Omental fat pad (tissue), 4 donors: Measurements from ENCODE around the gene PRKCZ. TPM values are rescaled to one million over a fixed set of nuclear protein-coding genes. Genes with fewer than 3 reads are reported as not detected.

Source experiments
- ATAC-seq: fragments of 150-250 bp; one replicate; pipeline ENCODE4 v1.9.1; 2016; ENCODE audit warnings: mild to moderate bottlenecking, moderate library complexity; ENCODE audit not compliant: low FRiP score
- DNase-seq: peaks from one replicate; pipeline ENCODE4 v3.0.0-alpha.2; 2019; ENCODE audit warnings: low spot score
- total RNA-seq, 4 donors: library from RNA; depleted of rRNA; stranded (reverse); fragments of >200 nt; gene quantifications; one replicate each; pipeline ENCODE4 v1.1.0, GENCODE V29; 2016
- TF ChIP-seq, protein P1 (sequence below), 3 donors: fragments of 450-650 bp; IDR thresholded peaks; one replicate each; pipeline ENCODE4 v1.5.1; 2016 to 2017; ENCODE audit warnings: antibody characterized with exemption in 3 of 3, mild to moderate bottlenecking in 3 of 3, moderate library complexity in 2 of 3

PRKCZ gene
- total RNA-seq, 4 donors from 2014 or later: 2.5 to 8.1 (median 2.6) TPM

DNA sequence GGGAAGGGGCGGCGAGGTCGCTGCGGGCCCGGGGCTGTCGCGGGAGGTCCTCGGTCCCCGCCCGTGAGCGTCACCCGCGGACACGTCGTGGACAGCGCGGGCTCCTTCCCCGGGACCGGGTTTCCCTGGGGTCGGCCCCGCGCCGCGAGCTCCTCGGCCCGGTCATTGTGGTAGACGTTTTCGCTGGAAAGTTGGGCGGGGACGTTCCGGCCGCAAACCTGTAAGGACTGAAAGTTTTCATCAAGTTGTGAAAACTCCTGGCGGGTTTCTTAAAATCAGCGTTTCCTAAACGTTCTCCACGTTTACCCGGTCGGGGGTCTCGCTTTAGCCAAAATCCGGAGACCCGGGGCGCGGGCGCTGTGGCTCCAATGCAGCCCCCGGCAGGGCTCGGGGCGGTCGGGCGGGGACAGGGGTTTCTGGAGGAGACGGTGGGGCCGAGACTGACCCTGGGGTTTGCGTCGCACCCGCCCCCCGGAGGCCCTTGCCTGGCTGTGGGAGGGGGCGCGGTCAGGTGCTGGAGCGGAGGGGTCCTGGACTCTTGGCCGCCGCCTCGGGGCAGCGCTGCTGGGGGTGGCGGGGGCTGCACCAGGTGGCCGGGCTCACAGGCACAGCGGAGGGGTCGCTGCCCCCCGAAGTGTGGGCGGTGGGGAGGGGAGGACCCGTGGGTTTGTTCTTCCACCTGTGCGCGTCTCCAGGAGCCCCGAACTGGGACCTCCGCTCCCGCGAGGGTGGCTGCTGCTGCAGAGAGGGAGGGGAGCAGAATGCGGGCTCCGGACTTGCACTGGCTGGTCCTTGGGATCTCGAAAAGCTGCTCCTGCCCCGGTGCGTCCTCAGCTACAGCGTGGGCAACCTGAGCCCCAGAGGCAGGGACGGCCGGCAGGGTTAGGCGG is 827 bp downstream of the PRKCZ start:
- DNase-seq (no peak), ATAC-seq (no peak)
- TF ChIP-seq, protein P1, sequence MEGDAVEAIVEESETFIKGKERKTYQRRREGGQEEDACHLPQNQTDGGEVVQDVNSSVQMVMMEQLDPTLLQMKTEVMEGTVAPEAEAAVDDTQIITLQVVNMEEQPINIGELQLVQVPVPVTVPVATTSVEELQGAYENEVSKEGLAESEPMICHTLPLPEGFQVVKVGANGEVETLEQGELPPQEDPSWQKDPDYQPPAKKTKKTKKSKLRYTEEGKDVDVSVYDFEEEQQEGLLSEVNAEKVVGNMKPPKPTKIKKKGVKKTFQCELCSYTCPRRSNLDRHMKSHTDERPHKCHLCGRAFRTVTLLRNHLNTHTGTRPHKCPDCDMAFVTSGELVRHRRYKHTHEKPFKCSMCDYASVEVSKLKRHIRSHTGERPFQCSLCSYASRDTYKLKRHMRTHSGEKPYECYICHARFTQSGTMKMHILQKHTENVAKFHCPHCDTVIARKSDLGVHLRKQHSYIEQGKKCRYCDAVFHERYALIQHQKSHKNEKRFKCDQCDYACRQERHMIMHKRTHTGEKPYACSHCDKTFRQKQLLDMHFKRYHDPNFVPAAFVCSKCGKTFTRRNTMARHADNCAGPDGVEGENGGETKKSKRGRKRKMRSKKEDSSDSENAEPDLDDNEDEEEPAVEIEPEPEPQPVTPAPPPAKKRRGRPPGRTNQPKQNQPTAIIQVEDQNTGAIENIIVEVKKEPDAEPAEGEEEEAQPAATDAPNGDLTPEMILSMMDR (IDR thresholded peaks at IDR 0.05): no peak

DNA sequence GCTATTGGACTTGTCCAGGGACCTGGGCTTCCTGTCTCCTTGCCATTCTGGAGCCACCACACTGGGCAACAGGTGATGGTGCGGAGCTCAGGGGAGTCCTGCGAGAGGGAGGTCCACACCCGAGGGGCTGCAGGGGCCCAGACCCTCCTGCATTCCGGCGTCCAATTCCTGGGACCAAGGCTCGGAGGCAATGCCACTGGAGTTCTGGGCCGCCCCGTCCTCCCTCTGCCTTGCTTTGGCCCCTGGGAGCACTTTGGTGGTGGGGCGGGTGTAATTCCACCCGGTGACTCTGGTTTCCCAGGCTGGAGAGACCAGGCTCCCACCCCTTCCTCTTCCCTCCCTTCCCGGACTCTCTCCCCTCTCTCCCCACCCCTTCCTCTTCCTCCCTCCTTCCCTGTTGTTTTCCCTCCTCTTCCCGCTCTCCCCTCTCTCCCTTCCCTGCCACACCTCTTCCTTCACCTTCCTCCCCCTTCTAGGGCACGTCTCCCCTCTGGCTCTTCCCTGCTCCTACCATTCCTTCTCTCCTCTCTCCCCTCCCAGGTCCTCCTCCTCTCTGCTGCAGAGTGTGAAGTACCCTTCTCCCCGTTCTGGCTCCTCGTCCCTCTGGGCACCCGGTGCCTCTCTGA is 2.0 kb downstream of the PRKCZ start:
- no peak for DNase-seq
- ATAC-seq: no peak
- TF ChIP-seq, protein P1 (IDR thresholded peaks at IDR 0.05): no peak

DNA sequence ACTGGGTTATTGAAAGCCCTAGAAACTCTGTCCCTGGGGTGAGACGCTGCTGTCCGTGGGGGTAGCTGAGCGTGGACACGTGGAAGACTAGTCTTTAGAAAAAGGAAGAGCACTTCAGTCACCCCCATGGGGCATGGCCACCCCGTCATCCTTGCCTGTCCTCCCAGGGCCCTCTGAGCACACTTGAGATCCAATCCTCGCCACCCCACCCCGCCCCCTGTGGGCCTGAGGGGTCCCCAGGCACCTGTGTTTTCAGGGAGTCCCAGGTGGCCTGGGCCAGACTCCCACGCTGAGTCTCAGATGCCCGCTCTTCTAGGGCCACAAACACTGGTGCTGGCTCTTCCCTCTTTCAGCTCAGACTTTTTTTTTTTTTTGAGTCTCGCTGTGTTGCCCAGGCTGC is 2.5 kb downstream of the PRKCZ start:
- no peak for ATAC-seq
- TF ChIP-seq, protein P1 (IDR thresholded peaks at IDR 0.05): no peak

DNA sequence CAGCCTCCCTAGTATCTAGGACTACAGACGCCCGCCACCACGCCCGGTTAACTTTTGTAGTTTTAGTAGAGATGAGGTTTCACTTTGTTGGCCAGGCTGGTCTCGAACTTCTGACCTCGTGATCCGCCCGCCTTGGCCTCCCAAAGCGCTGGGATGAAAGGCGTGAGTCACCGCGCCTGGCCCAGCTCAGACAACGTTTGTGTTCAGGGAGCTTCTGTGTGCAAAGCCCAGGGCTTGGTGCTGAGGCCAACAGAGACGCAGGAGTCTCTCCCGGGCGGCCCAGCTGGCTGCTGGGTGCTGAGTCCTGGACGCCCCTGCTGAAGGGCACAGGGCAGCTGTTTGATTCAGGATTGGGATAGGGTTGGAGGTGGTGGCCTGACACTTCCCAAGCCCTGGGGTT is 3.0 kb downstream of the PRKCZ start:
- DNase-seq (no peak), ATAC-seq (no peak)
- TF ChIP-seq, protein P1 (IDR thresholded peaks at IDR 0.05): no peak

More for the DNA sequence above, 2.5 kb downstream of the PRKCZ start:
- DNase-seq: no peak

DNA sequence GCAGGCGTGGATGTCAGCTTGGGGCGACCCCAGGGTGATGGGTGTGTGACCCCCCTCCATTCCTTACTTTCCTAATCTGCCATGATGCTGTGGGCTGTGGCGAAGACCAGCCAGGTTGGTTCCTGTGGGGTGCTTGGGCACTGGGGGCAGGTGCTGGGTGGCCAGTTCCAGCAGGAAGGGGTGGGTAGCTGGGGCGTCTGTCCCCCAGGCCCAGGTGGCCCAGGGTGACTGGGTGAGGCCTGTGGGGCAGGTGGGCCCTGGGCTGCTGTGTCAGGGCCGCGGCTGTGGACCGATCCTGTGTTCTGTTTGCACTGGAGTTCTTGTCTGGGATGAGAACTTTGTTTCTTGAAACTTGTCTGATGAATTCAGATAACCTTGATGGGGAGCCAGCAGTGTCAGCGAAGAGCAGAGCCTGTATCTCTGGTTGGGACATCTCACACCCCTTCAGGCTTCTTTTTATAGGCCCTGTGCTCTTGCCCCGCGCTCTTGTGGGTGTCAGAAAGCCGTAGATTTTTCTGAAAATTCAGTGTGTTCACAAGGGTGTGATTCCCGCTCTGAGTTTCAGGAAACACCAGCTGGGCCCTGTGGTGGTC is 3.7 kb downstream of the PRKCZ start:
- no peak for ATAC-seq
- no peak for DNase-seq
- TF ChIP-seq, protein P1 (IDR thresholded peaks at IDR 0.05): no peak

DNA sequence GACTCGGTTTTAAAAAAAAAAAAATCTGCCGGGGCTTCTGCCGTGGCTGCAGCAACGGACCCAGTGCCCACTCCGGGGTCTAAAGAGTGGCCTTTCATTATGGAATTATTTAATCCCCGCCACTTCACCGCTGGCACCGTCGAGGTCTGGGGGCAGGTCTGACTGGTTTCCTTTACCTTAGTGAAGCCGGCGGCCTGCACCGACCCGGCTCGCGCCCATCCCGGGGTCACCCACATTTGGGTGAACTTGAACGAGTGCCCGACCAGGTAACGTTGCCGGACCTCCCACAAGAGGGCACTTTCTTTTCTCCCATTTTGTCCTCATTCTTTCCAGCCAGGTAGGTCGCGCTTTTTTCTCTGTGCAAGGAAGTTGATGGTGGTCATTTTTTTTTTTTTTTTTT is 4.3 kb downstream of the PRKCZ start:
- ATAC-seq: no peak
- TF ChIP-seq, protein P1 (IDR thresholded peaks at IDR 0.05): no peak
- no peak for DNase-seq
